Ovary (tissue), 3 donors: Measurements from ENCODE around the gene SERAC1.

Experiments
- CTCF ChIP-seq, 3 donors: fragments of 450-650 bp in 2 of 3; fragments of 200-600 bp in 1 of 3; IDR thresholded peaks; one replicate each; pipeline versions ENCODE4 v1.5.1 to v1.8.0; 2016 to 2022; ENCODE audit warnings: antibody characterized with exemption in 3 of 3, mild to moderate bottlenecking in 1 of 3
- EP300 ChIP-seq: sonication (generic); formaldehyde crosslinking; IDR thresholded peaks from one replicate; pipeline ENCODE4 v1.6.1; 2017; ENCODE audit warnings: antibody characterized with exemption
- POLR2A ChIP-seq: fragments of 450-650 bp; IDR thresholded peaks from one replicate; pipeline ENCODE4 v1.6.1; 2017; ENCODE audit warnings: antibody characterized with exemption, mild to moderate bottlenecking, moderate library complexity
- donor health status: DM: no; HTN: no; CAD: no.

- TF ChIP-seq POLR2A (no peak), CTCF (IDR thresholded peaks at IDR 0.05) (no peak), EP300 (no peak)
Measured at GRCh38 chr6:158206740-158207421, 38.8 kb upstream of the SERAC1 start.
